Testis (tissue), 3 donors: ENCODE measurements around the gene ERLEC1. TPM values are rescaled to one million over a fixed set of nuclear protein-coding genes. Genes with fewer than 3 reads are reported as not detected.

ENCODE experiments used
- DNase-seq: peaks from one replicate; pipeline ENCODE4 v3.0.0-alpha.2; 2019
- H3K27ac ChIP-seq, 2 donors: fragments of 200-600 bp; sonication (generic); one replicate each; pipeline ENCODE4 v1.5.1; 2019
- H3K27me3 ChIP-seq: fragments of 200-600 bp; sonication (generic); one replicate; pipeline ENCODE4 v1.5.1; 2019
- H3K36me3 ChIP-seq: fragments of 200-600 bp; sonication (generic); one replicate; pipeline ENCODE4 v1.5.1; 2017; ENCODE audit warnings: low read depth; ENCODE audit errors: missing control alignments
- H3K4me1 ChIP-seq: fragments of 200-600 bp; sonication (generic); one replicate; pipeline ENCODE4 v1.5.1; 2019
- H3K4me3 ChIP-seq, 2 donors: fragments of 200-600 bp; sonication (generic); one replicate each; pipeline ENCODE4 v1.5.1; 2017 to 2019
- H3K9me3 ChIP-seq: fragments of 200-600 bp; sonication (generic); one replicate; pipeline ENCODE4 v1.5.1; 2017
- CTCF ChIP-seq, 3 experiments: fragments of 450-650 bp in 2 of 3; fragments of 200-600 bp in 1 of 3; sonication (generic) in 1 of 3; IDR thresholded peaks; one replicate each; pipeline ENCODE4 v1.5.1; 2016 to 2019; ENCODE audit warnings: antibody characterized with exemption in 3 of 3, mild to moderate bottlenecking in 2 of 3, moderate library complexity in 1 of 3
- POLR2A ChIP-seq: fragments of 450-650 bp; IDR thresholded peaks from one replicate; pipeline ENCODE4 v1.6.1; 2017; ENCODE audit warnings: antibody characterized with exemption, mild to moderate bottlenecking, moderate library complexity
- WGBS, 2 donors: methylation state at CpG; one replicate each; pipeline ENCODE4 v1.1.5; 2018; 5-methylcytosine and 5-hydroxymethylcytosine counted together
- intact Hi-C: fragments of 100-400 bp; cut with DNase I; formaldehyde crosslinking; loops from one replicate; pipeline ENCODE4 v1.15.1; 2023; ENCODE audit warnings: low total_unique reads
- polyA plus RNA-seq: library from polyadenylated mRNA; stranded (reverse); fragments of 350-450 nt; fragmentation: Illumina TruSeq; extraction: RNeasy Lipid Tissue Mini Kit (QIAGEN cat#74804); gene quantifications from one replicate; pipeline ENCODE4 v1.2.3, GENCODE V29; 2014; ENCODE audit warnings: low read depth, low replicate concordance; ENCODE audit not compliant: insufficient read depth
- total RNA-seq, 2 donors: library from RNA; depleted of rRNA; stranded (reverse); fragments of >200 nt; gene quantifications; one replicate each; pipeline ENCODE4 v1.2.3, GENCODE V29; 2016

ERLEC1 gene
- total and polyA plus RNA-seq, 3 donors from 2014 or later: 86.3 to 123 (median 91.5) TPM

DNA sequence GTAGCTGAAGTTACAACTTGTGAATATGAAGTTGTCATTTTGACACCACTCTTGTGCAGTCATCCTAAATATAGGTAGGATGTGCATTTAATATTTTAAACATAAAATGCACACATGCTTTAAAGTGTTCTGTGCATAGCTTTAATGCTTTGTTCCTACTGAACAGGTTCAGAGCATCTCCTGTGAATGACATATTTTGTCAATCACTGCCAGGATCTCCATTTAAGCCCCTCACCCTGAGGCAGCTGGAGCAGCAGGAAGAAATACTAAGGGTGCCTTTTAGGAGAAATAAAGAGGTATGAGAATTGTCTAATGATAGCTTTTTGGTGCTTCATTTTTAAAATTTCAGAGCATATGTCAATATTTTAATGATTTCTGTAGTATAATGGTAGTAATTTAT lies 14.7 kb downstream of the ERLEC1 start:
- H3K27me3 ChIP-seq: no peaks in the 10 kb centered on the region
- no peak overlapping the region for H3K4me3 ChIP-seq
- no peak for DNase-seq
- no peak overlapping the region for H3K27ac ChIP-seq
- TF ChIP-seq CTCF (IDR thresholded peaks at IDR 0.05) (no peak), POLR2A (no peak)
- intact Hi-C loops: no loop called here
- H3K4me1 ChIP-seq: no peaks in the 10 kb centered on the region
- H3K36me3 ChIP-seq: no peaks in the 10 kb centered on the region
- no peaks in the 10 kb centered on the region for H3K9me3 ChIP-seq

DNA sequence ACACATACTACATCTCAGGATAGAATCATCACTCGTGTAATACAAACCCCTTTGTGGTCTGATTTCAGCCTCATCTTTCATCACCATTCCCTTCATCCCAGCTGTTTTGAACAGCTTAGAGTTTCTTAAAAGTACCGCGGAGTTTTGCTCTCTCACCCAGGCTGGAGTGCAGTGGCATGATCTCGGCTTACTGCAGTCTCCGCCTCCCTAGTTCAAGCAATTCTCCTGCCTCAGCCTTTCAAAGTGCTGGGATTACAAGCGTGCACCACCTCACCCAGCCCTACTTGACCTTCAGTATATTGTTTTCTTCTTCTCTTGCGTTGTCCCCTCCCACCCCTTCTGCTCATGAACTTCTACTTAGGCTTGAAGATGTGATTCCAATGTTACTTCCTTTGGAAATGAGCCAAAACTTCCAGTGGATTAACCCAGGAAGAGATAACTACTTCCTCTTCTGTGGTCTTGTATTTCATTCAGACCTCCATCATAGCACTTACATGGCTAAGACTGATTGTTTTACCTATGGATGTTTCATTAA lies 15.8 kb downstream of the ERLEC1 start:
- H3K4me3 ChIP-seq: no peak overlapping the region
- no peaks in the 10 kb centered on the region for H3K36me3 ChIP-seq
- intact Hi-C loops: no loop called here
- H3K27ac ChIP-seq: no peak overlapping the region
- no peaks in the 10 kb centered on the region for H3K27me3 ChIP-seq
- no peak for DNase-seq
- TF ChIP-seq POLR2A (no peak), CTCF (IDR thresholded peaks at IDR 0.05) (no peak)
- no peaks in the 10 kb centered on the region for H3K9me3 ChIP-seq
- WGBS, 2 donors: 67 to 73% methylated on average over 7 of the region's 7 CpGs
- H3K4me1 ChIP-seq: no peaks in the 10 kb centered on the region

- H3K27ac ChIP-seq: no peak overlapping the region
- H3K36me3 ChIP-seq: no peaks in the 10 kb centered on the region
- intact Hi-C loops: no loop called here
Observed at GRCh38 chr2:53811601-53812000, 24.8 kb downstream of the ERLEC1 start.

GRCh38 chr2:53813151-53813550 lies 26.3 kb downstream of the ERLEC1 start:
- DNase-seq: no peak
- H3K36me3 ChIP-seq: no peaks in the 10 kb centered on the region
- no peaks in the 10 kb centered on the region for H3K9me3 ChIP-seq
- no peak overlapping the region for H3K4me3 ChIP-seq
- no peaks in the 10 kb centered on the region for H3K27me3 ChIP-seq
- H3K27ac ChIP-seq: no peak overlapping the region
- intact Hi-C loops: no loop called here
- TF ChIP-seq CTCF (IDR thresholded peaks at IDR 0.05) (no peak), POLR2A (no peak)
- H3K4me1 ChIP-seq: no peaks in the 10 kb centered on the region

More at GRCh38 chr2:53811601-53812000, 24.8 kb downstream of the ERLEC1 start:
- TF ChIP-seq POLR2A (no peak), CTCF (IDR thresholded peaks at IDR 0.05) (no peak)
- Histone ChIP-seq H3K4me3 (no peak overlapping the region), H3K27me3 (no peaks in the 10 kb centered on the region), H3K9me3 (no peaks in the 10 kb centered on the region), H3K4me1 (no peaks in the 10 kb centered on the region)
- WGBS, 2 donors: 93 to 97% methylated on average over 3 of the region's 3 CpGs
- no peak for DNase-seq

DNA sequence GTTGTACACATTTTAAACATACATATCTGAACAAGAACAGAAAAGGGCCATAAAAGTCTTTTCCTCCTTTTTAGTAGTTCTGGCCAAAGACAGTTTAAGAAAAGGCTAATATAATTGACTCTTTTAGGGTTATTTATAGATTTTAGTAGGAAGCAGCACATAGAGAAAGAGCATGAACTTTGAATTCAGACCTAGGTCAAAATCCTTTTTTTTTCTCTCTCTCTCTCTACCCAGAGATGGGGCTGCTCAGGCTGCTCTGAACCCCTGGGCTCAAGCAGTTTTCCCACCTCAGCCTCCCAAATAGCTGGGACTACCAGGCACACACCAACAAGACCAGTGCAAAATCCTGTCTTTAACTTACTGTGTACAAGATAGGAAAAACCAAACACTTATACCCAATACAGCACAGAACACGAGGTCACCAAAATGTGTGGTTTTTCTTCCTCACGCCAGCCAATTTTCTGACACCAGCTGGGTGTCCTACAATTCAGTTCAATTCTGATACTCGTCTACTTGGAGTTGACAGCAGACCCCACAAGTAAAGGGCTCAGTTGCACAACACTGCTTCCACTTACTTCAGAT lies 32.1 kb downstream of the ERLEC1 start:
- no peaks in the 10 kb centered on the region for H3K4me1 ChIP-seq
- TF ChIP-seq POLR2A: no peak
- no peak for TF ChIP-seq CTCF (IDR thresholded peaks at IDR 0.05)
- 82 to 100% methylated on average over 3 of the region's 3 CpGs for WGBS, 2 donors
- no peak overlapping the region for H3K4me3 ChIP-seq
- H3K36me3 ChIP-seq: no peaks in the 10 kb centered on the region
- no peak for DNase-seq
- intact Hi-C loops: no loop called here
- H3K27me3 ChIP-seq: no peaks in the 10 kb centered on the region
- no peaks in the 10 kb centered on the region for H3K9me3 ChIP-seq
- no peak overlapping the region for H3K27ac ChIP-seq
